Fibroblast of lung (primary cell): ENCODE results near the gene SNX13.

Experiments used
- CTCF ChIP-seq, 2 donors: IDR thresholded peaks in 1 of 2; conservative IDR thresholded peaks in 1 of 2; 1 replicate in 1 of 2; 2 replicates in 1 of 2; pipeline ENCODE4 v1.5.1; 2011 to 2012; ENCODE audit warnings: low read length in 2 of 2, control low read depth in 1 of 2, inconsistent platforms in 1 of 2, low read depth in 1 of 2, mild to moderate bottlenecking in 1 of 2
- EZH2 ChIP-seq: IDR thresholded peaks from 2 replicates; pipeline ENCODE4 v1.5.1; 2012; ENCODE audit warnings: low read length, control low read depth, mild to moderate bottlenecking; ENCODE audit errors: missing control alignments

- TF ChIP-seq CTCF (conservative IDR thresholded peaks at IDR 0.05 in 1 of 2, IDR thresholded peaks at IDR 0.05 in 1 of 2; ENCODE audit: low read depth in 1 of 2, low read length in 2 of 2), result no peak
- no peak for TF ChIP-seq EZH2
These were observed 123.4 kb downstream of the SNX13 start for GRCh38 chr7:17816903-17817302.
